NCI-H526 (cell line): Measurements from ENCODE around the gene IFNL4.
A peak's percentile ranks its signal among the peaks of the same experiment; 100 is the strongest.
"Not testable (repeated sequence)": the region's sequence is repeated elsewhere in the genome, so short reads cannot be mapped to it uniquely, and the experiment has no call there.

Experiments used
- DNase-seq, 2 experiments: peaks; one replicate each; lab custom pipeline; 2025; lab: John Stamatoyannopoulos, UW

Gene IFNL4

GRCh38 chr19:39248806-39249205 lies at the start of gene IFNL4:
Gene IFNL4, minus strand, starts transcription at chr19:39248856.
- DNase-seq = no peak

GRCh38 chr19:39297931-39298634 lies 49.4 kb upstream of the IFNL4 start:
- DNase-seq = no peak

GRCh38 chr19:39296906-39297305 lies 48.2 kb upstream of the IFNL4 start:
- DNase-seq = no peak

- DNase-seq = no peak
Observed at GRCh38 chr19:39296055-39296645, 47.5 kb upstream of the IFNL4 start, which contains the start of gene IFNL1. Gene IFNL1, plus strand, starts transcription at chr19:39296407. Its CDS starts 15 bp downstream, at chr19:39296422.

GRCh38 chr19:39293394-39293793 lies 44.7 kb upstream of the IFNL4 start:
- DNase-seq = no peak

- no peak for DNase-seq
Observed at GRCh38 chr19:39284032-39284431, 35.4 kb upstream of the IFNL4 start.

- no peak for DNase-seq
Observed at GRCh38 chr19:39282021-39282420, 33.4 kb upstream of the IFNL4 start.

- DNase-seq = no peak
Observed at GRCh38 chr19:39277598-39277997, 28.9 kb upstream of the IFNL4 start.

- no peak for DNase-seq
Observed at GRCh38 chr19:39276740-39277139, 28.1 kb upstream of the IFNL4 start.

GRCh38 chr19:39275578-39275977 lies 26.9 kb upstream of the IFNL4 start:
- DNase-seq = no peak

- not testable (repeated sequence) for DNase-seq
Observed at GRCh38 chr19:39273859-39274258, 25.2 kb upstream of the IFNL4 start.

GRCh38 chr19:39270036-39270871 lies 21.6 kb upstream of the IFNL4 start:
- no peak for DNase-seq

- DNase-seq = not testable (repeated sequence)
Observed at GRCh38 chr19:39269369-39269768, 20.7 kb upstream of the IFNL4 start.

GRCh38 chr19:39268531-39269223 lies 20.0 kb upstream of the IFNL4 start:
- DNase-seq = not testable (repeated sequence)

- not testable (repeated sequence) for DNase-seq
Observed at GRCh38 chr19:39268085-39268484, 19.4 kb upstream of the IFNL4 start, which contains the start of gene IFNL2. Gene IFNL2, plus strand, starts transcription at chr19:39268396. Its CDS starts 173 bp downstream, at chr19:39268569.

GRCh38 chr19:39265321-39265916 lies 16.8 kb upstream of the IFNL4 start:
- DNase-seq = no peak

GRCh38 chr19:39264306-39265290 lies 15.9 kb upstream of the IFNL4 start:
- no peak for DNase-seq

GRCh38 chr19:39263912-39264305 lies 15.3 kb upstream of the IFNL4 start:
- DNase-seq = no peak

- DNase-seq = peak in 1 of 2 experiments; percentile 16
Observed at GRCh38 chr19:39262496-39262895, 13.8 kb upstream of the IFNL4 start.

GRCh38 chr19:39261704-39262103 lies 13.0 kb upstream of the IFNL4 start:
- no peak for DNase-seq
